GM19397 (cell line): Measurements from ENCODE around the gene SLC25A52.
"Not testable (repeated sequence)": the region's sequence is repeated elsewhere in the genome, so short reads cannot be mapped to it uniquely, and the experiment has no call there.

Experiments
- ATAC-seq: cut with Tn5 transposase; IDR thresholded peaks from one replicate; pipeline ENCODE4 v1.9.1; 2021; ENCODE audit warnings: mild to moderate bottlenecking, moderate library complexity; ENCODE audit not compliant: unreplicated experiment

SLC25A52 gene

DNA sequence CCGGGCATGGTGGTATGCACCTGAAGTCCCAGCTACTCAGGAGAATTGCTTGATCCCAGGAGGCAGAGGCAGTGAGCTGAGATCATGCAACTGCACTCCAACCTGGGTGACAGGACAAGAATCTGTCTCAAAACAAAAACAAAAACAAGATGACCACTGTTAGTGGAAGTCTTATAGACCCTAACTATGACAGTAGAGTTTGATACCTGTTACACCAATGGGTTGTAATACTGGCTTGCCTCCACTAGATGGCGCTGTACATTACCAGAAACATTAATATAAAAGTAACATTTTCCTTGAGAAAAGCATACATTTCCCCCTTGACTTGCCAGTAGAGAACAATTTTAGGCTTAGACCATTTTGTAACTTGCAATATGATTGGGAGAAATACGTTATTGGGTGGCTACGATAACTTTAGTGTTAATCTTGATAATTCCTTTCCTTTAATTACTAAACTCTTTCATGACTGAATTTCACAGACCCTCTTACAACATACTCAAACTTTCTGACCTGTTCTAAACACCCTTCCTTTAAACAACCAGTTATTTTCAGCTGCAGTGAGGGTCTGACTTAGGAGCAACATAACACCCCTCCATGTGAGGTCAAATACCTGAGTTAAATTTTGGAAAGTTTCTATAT is 19.5 kb downstream of the SLC25A52 start:
- ATAC-seq, result no peak

DNA sequence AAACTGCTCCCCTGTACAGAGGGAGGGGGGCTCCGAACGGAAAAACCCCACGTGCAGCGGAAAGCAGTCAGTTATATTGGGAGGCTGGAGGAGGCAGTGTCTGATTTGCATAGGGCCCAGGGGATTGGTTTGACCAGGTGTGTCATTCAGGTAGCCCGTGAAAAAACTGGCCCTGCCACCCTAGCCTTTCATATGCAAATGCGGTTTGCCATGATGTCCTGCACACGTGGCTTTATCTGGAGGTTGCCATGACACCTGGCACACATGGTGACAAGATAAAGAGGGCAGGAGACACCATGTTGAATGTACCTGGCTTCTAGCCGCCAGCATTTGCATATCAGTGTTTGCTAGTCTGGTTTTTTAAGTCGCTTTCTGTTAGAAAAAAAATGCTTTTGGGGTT is 20.5 kb downstream of the SLC25A52 start:
- ATAC-seq, result no peak

DNA sequence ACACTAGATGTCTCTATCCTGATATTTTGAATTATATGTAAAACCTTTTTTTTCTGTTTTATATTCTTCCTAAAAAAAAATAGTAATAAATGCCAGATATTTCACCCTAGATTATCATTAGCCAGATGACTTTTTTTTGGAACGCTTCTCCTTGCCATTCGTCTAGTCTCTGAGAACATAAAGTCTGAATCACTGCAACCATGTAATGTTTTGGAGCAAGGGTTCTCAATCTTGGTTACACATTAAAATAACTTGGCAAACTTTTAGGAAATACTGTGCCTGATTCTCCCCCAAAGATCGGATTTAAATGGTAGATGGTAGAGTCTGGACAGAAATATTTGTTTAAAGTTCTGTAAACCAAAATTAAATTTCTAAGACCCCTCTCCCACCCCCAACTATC is 21.0 kb downstream of the SLC25A52 start:
- no peak for ATAC-seq

DNA sequence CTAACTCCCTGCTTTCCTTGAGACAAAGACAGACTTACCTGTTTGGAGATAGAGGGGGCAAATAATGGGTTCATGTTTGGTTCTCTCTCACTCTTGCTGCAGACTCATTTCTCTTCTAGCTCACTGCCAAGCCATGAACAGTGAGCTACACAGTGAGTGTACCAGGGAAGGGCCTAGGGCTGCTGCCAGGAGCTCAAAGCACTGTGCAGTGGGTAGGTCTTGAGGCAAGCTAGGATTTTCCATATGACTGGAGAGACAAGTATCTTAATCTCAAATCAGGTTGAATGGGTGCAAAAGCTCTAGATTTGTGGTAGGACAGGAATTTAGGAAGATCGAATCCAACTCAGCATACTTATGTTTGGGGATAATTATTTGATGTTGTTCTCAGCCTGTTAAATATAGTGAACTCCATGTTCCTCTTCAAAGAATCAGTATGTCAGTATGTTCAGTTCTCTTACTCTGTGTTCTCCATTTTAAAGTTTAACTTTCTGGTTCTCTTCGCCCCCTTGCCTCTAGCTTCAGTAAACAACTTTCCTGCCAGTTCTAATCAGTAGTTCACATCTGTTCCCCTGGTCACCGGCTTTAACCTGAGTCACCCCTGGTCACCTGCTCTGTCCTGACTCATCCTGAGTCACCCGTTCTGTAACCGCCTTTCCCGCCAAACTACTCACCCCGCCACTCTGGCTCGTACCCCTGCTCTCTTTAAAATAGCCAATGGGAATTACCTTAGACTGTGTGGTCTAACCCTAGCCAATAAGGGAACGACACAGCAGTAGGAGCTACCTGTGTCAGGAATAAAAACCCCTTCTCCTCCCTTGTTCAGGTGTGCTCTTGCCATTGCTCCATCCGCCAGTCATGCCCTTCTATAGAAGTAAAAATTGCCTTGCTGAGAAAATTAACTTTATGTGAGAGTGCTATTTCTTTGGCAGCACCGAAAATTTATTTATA is 21.9 kb downstream of the SLC25A52 start:
- no peak for ATAC-seq

DNA sequence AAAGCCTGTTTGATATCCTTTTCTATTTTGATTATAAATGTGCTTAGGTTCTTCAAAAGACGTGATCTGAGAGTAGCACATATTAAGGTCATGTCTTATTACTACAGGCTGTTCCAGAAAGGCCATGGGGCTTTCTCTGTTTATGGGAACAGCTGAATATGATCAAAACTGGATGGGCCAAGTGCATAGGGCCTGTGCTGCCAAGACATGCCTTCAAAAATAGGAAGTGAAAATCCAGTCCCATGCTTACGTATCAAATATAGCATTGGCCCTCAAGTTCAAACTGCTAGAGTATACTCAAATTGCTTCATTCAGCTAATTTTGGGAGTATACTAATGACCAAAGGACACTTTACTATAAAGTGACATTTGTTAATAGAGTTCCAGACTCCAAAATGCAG is 24.1 kb downstream of the SLC25A52 start:
- ATAC-seq, result no peak

DNA sequence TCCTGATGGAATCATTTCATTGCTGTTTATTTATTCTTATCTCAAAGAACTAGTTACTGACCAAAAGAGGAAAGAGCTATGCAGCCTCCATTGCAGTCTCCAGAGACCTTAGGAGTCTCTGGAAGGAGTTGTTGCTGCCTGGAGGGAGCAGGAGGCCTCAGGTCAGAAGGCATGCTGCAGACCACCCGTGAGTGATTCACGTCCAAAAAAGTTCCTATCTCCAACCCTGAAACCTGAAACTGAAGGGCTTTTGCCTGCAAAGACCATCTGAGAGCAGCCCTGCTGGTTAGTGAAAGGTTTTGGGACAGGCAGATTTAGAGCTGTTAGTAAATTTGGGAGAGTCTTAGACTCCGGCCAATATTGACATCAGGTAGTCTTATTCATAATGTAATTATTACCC is 29.1 kb downstream of the SLC25A52 start:
- ATAC-seq, result no peak

DNA sequence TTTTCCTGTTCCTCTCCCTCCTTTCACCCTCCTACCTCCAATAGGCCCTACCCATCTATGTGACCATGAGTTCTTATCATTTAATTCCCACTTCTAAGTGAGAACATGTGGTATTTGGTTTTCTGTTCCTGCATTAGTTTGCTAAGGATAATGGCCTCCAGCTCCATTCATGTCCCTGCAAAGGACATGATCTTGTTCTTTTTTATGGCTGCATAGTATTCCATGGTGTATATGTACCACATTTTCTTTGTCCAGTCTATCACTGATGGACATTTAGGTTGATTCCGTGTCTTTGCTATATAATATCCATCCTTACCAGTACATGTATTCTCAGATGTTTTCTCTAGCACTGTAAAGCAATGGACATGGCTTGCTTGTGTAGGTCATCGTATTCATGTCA is 31.5 kb downstream of the SLC25A52 start:
- not testable (repeated sequence) for ATAC-seq

DNA sequence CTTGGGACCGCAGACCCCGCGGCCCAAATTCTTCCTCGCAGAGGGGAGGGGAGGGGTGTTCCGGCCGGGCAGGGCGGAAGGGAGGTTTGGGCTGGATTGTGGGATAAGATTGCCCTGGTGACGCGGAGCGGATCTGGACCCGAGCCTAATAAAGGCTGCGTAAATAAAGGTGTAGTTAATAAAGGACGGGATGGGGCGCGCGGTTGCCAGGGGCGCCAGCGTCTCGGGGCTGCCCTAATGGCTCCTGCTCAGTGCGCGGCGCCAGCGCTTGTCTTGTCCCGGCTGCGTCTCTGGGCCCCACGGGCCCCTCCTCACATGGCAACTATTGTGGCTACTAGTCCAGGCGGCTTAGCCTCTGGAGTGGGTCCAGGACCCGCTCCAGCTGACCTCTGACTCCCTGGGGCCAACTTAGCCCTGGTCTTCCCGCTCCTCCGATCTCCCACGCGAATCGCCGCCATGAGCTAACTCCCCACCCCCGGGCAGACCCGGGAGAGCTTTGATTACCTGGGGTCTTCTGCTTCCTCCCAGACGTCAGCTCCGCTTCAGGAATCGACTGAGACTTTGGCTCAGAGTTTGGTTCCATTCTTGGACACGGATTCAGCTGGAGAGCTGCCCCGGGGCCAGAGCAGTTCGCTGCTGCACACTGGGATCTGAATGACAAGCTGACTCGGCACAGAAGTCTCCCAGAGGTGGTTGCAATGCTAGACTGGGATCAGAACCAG is 36.5 kb downstream of the SLC25A52 start:
- no peak for ATAC-seq

DNA sequence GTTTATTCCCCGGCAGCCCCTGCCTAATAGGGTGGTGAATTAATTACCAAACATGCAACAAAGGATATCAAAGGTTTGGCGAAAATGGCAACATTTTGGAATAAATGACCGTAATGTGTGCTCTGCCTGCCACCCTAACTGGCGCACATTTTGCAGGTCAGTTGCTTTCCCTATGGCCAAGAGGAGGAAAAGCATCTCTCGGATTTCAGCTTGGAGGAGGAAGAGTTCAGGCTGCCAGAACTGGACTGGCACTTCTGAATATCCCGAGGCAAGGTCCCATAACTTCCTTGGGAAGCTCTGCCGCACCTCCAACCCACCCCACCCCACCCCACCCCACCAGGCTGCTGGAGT is 37.1 kb downstream of the SLC25A52 start:
- no peak for ATAC-seq

DNA sequence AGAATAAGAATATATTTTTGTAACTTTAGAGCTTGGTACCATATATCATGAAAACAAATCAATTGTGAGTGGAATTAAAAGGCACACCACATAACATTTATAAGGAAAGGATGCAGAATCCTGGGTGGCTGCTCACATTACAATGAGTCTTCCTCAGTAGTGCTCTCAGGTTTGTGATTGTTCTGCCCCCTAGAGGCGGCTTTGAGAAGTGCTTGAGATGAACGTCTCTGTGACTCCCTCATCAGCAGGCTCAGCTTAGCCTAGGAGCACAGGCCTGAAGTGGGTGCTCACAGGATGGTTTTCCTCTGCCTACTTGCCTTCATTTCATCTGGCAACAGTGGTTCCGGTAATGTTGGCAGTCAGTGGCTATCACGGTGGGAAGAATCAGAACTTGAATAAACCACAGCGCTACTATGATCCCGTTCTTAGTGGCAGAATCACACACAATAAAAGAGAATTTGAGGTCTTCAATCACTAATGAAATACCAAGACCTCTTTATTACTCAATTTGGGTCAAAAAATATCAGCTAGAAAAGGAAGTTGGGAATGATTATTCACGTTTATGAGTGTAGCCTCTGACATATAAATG is 38.2 kb downstream of the SLC25A52 start:
- peak; percentile 97 for ATAC-seq

DNA sequence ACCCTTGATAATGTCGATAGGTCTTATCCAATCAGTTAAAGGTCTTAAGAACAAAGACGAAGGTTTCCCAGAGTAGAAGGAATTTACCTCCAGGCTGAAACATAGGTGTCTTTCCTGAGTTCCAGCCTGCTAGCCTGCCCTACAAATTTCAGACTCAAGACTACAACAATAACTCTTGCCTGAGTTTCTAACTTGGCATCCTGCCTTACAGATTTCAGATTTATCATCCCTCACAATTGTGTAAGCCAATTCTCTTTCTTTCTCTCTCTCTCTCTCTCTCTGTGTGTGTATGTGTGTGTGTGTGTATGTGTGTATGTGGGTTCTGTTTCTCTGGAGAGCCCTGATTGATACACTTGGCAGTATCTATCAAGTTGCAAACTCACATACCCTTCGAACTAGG is 39.1 kb downstream of the SLC25A52 start:
- no peak for ATAC-seq

DNA sequence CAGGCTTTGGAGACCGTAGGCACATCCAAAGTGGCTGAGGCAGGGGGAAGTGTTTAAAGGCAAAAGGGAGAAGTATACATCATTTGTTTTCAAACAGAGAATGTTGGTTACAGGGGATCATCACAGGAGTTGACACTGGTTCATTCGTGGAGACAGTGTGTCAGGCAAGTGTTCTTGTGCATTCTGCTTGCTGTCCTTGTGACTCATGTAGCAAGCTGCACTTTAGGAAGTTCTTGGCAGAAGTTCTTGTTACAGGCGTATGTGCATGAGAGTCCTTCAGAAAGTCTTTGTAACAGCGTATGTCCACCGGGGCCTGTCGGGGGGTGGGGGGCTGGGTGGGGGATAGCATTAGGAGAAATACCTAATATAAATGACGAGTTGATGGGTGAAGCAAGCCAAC is 39.8 kb downstream of the SLC25A52 start:
- no peak for ATAC-seq

DNA sequence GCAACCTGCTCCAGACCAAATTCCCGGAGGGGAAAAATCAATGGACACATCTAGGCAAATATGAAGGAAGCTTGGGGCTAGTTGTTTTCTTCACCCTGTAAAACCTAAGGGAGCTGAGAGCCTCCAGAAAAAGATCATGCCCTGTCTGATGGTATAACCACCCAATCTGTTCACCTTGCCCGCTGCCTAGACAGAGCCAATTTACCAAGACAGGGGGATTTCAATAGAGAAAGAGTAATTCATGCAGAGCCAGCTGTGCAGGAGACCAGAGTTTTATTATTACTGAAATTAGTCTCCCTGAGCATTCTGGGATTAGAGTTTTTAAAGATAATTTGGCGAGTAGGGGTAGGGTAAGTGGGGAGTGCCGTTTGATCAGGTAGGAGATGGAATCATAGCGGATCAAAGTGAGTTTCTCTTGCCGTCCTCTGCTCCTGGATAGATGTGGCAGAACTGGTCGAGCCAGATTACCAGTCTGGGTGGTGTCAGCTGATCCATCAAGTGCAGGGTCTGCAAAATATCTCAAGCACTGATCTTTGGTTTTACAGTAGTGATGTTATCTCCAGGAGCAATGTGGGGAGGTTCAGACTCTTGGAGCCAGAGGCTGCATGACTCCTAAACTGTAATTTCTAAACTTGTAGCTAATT is 41.2 kb downstream of the SLC25A52 start:
- no peak for ATAC-seq

DNA sequence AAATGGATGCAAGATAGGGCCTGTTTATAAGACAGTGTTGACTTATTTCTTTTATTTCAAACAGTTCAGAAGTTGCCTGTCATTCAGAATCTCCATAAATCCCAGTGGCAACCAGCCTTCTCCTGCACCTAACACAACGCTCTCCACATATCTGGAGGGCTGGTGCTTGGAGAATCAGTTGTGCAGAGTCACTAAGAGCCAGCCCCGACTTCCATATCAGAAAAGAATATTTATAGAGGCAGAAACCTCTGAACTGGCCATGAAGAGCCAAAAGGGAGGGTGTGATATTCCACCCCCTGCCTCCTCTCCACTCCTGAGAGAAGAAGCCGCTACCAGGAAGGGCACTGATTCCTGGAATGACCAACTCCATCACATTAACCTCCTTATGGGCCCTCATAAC is 42.3 kb downstream of the SLC25A52 start:
- no peak for ATAC-seq

DNA sequence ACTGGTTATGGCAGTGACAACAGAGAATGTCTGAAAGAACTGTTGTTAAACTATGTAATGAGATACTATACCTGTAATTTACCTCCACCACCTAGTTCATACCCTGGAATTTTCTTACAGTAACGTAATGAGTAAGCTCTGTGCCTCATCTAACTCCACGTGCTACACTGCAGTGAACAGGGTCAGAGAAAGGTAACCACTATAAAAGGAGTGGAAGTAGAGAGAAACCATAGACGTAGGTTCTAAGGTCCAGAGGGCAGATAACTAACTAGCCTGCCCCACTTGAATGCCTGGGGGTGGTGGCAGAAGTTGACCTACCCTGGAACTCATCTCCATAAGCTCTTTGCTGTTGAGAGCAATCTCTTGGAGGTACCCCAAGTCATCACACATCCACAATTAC is 44.3 kb downstream of the SLC25A52 start:
- ATAC-seq, result no peak

DNA sequence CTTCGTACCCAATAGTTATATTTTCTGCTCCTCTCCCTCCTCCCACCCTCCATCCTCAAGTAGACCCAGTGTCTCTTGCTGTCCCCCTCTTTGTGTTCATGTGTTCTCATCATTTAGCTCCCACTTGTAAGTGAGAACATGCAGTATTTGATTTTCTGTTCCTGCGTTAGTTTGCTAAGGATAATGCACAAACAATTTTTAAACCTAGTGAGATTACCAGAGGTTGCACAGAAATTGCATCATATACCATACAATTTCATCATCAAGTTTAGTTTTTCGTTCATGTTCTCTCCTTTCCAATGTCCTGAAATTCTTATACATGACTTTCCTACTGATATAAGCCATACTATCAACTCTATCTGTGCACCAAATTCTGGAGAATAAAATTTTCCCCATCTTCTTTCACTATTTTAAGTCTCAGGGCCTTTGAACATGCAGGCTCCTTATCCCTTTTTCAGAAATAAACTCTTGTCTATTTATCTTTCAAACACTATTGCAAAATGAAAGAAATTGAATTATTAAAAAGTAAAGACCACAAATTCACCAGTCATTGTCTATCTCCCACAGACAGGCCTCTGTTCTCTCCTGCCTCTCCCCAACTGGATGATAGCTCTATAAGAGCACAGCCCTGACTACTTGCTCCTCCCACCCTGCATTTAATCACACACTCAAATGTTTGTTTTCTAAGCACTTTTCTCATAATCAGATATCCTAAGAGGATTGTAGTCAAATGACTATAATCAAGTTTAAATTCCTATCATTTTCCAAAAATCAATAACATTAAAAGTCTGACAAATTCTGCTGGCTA is 49.1 kb downstream of the SLC25A52 start:
- no peak for ATAC-seq

DNA sequence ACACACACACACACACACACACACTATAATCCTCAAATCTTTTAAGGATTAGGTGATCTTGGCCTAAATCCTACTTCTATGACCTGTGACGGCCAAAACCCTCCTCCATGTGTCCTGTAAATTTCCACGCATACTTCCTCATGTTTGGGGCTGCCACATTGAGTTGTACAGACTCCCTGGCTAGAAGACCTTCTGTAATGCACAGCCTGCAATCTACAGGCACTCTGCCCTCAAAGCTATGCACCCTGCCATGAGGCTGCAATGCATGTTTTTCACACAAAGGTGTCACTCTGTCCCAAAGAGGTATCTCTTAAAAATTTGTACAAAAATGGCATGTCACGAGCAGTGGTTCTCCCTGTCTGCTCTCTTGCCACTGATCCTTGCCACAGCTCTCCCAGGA is 49.9 kb downstream of the SLC25A52 start:
- no peak for ATAC-seq
